GM06990 (cell line): Measurements from ENCODE around the gene FAM222A.

Experiments
- DNase-seq: peaks from one replicate; pipeline ENCODE4 v3.0.0-alpha.2; 2011; ENCODE audit not compliant: insufficient read length; ENCODE audit errors: extremely low read depth
- H3K27me3 ChIP-seq: replicated peaks from 2 replicates; pipeline ENCODE4 v1.6.0; 2011; ENCODE audit warnings: low read length; ENCODE audit not compliant: control insufficient read depth, insufficient read depth
- H3K36me3 ChIP-seq: 2 replicates; pipeline ENCODE4 v1.5.1; 2011; ENCODE audit warnings: low read length; ENCODE audit not compliant: control insufficient read depth, insufficient read depth
- H3K4me3 ChIP-seq: replicated peaks from 2 replicates; pipeline ENCODE4 v1.5.1; 2011; ENCODE audit warnings: low read depth, mild to moderate bottlenecking, control low read depth, low read length
- TF ChIP-seq, protein P1 (sequence below): IDR thresholded peaks from 2 replicates; pipeline ENCODE4 v1.5.1; 2011; ENCODE audit warnings: low read length, control low read depth, mild to moderate bottlenecking, inconsistent platforms; ENCODE audit not compliant: insufficient read depth, poor library complexity, severe bottlenecking

Gene FAM222A

DNA sequence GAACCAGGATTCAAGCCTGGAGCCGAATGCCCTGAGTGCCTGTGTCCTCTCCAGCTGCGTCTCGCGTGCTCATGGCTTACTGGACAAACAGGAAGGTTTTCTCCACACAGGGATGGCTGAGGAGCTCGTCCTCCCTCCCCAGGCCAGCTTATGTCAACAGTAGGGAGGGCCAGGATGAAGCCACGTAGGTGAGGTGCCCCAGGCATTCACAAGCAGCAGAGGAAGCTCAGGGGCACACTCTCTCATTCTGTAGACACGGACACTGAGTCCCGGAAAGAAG is 70.3 kb downstream of the FAM222A start:
- no peak for DNase-seq
- TF ChIP-seq, protein P1, sequence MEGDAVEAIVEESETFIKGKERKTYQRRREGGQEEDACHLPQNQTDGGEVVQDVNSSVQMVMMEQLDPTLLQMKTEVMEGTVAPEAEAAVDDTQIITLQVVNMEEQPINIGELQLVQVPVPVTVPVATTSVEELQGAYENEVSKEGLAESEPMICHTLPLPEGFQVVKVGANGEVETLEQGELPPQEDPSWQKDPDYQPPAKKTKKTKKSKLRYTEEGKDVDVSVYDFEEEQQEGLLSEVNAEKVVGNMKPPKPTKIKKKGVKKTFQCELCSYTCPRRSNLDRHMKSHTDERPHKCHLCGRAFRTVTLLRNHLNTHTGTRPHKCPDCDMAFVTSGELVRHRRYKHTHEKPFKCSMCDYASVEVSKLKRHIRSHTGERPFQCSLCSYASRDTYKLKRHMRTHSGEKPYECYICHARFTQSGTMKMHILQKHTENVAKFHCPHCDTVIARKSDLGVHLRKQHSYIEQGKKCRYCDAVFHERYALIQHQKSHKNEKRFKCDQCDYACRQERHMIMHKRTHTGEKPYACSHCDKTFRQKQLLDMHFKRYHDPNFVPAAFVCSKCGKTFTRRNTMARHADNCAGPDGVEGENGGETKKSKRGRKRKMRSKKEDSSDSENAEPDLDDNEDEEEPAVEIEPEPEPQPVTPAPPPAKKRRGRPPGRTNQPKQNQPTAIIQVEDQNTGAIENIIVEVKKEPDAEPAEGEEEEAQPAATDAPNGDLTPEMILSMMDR, result no peak
- Histone ChIP-seq H3K27me3 (no peaks in the 10 kb centered on the region), H3K4me3 (no peak overlapping the region), H3K36me3 (no peaks in the 10 kb centered on the region)

DNA sequence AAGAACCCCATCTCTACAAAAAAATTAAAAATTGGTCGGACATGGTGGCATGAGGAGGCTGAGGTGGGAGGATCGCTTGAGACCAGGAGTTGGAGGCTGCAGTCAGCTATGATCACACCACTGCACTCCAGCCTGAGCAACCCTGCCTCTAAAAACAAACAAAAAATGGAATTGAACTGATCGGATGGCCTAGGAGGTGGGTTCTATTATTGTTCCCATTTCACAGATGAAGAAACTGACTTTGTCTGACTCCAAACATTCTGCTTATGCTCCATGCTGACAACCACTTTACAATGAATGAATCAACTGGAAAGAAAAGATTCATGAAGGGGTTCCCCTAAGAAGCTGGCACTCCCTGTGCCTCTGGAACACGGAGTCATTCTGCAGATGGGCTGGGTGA is 72.2 kb downstream of the FAM222A start:
- TF ChIP-seq, protein P1, result no peak
- Histone ChIP-seq H3K27me3 (no peaks in the 10 kb centered on the region; the same call in 1 of the 2 replicates), H3K36me3 (no peaks in the 10 kb centered on the region), H3K4me3 (no peak overlapping the region)
- no peak for DNase-seq

DNA sequence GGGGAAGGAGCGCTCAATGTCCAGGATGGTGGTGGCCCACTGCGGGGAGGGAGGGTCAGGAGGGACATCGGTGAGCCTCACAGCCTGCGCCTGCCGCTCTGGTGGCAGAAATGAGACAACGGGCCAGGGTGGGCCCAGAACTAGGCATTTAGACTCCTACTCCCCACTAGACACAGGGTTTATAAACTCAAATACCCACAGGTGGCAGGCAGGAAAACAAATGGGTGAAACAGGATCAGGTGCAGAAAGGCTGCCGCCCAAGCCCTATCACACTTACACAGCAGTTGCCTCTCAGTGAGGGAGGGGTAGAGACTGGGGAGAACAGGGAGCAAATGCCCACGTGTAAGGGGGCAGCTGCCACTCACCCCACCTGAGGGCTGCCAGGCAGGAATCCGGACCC is 73.2 kb downstream of the FAM222A start:
- Histone ChIP-seq H3K27me3 (no peaks in the 10 kb centered on the region; the same call in 1 of the 2 replicates), H3K4me3 (no peak overlapping the region), H3K36me3 (no peaks in the 10 kb centered on the region)
- no peak for DNase-seq
- TF ChIP-seq, protein P1, result no peak

DNA sequence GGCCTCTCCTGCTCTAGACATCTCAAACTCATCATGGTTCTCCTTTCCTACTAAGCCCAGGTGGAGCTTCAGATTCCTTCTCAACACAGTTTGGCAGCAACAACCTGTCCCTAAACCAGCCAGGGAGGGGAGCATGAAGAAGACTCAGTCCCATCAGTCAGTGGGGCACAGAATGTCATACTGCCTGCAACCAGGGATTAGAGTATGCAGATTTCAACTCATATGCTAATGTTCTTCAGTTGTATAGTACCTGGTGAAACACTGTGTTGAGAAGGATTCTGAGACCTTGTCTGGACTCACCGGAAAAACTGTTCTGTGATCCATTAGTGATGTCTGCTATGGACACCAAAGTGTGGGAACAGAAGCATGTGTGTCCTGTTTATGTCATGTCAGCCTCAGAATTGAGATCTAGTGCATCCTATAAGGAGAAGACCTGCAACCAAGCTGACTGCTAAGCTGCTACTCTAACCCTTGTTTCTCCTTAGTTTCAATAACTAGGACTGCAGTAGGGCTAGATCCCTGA is 76.0 kb downstream of the FAM222A start:
- no peak overlapping the region for H3K4me3 ChIP-seq
- no peaks in the 10 kb centered on the region; the same call in none of the 2 replicates for H3K27me3 ChIP-seq
- H3K36me3 ChIP-seq, result no peaks in the 10 kb centered on the region
- TF ChIP-seq, protein P1, result no peak
- no peak for DNase-seq

DNA sequence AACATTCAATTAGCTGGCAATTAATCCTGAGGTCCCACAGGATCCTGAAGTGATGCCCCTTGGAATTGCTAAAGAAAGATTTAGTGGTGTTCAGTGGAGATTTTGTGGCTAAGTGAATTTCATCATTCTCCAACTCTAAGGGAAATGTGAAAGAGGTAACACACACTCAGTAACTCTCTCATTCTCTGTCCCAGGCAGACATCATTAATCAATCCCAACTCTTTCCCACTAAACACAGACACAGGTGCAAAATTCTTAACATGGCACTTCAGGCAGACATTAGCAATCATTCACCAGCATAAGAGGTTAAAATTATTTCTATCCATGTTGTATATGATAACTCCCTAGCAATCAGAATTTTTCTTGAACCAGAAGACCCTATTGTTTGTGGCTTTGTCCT is 79.4 kb downstream of the FAM222A start:
- TF ChIP-seq, protein P1, result no peak
- no peaks in the 10 kb centered on the region for H3K36me3 ChIP-seq
- no peaks in the 10 kb centered on the region; the same call in none of the 2 replicates for H3K27me3 ChIP-seq
- no peak for DNase-seq
- no peak overlapping the region for H3K4me3 ChIP-seq

DNA sequence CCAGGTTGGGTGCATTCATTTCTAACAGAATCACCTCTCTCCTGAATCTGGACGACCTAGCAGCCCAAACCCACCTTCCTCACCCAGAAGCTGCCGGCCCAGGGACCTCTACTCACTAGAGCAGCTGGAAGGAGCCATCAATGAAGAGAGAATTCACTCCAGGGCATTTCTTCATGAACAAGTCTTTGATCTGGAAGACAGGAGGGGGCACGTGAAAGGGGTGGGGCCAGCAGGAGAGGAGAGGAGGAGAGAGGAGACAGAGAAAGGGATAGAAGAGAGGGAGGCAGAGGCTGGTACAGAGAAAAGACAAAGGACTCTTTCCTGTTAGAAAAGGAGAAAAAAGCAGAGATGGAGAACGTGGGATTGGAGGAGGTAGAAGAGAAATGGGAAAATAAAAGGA is 79.8 kb downstream of the FAM222A start:
- H3K27me3 ChIP-seq, result no peaks in the 10 kb centered on the region; the same call in none of the 2 replicates
- no peaks in the 10 kb centered on the region for H3K36me3 ChIP-seq
- H3K4me3 ChIP-seq, result no peak overlapping the region
- TF ChIP-seq, protein P1, result no peak
- DNase-seq, result no peak
